ENCODE data around the gene NLRP1.

The NLRP1 gene

DNA sequence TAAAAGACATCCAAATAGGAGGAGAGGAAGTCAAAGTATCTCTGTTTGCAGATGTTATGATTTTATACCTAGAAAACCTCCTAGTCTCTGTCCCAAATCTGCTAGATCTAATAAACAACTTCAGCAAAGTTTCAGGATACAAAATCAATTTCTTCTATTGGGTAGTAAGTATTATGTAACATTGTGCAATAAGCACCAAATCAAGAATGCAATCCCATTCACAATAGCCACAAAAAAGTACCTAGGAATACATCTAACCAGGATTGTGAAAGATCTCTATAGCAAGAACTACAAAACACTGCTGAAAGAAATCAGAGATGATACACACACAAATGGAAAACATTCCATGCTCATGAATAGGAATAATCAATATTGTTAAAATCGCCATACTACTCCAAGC is 13.0 kb downstream of the NLRP1 start:
- no peak overlapping the region for H3K4me3 ChIP-seq (replicated peaks; ENCODE audit: insufficient read depth, low read length)
- no peak overlapping the region for H3K27ac ChIP-seq (replicated peaks)
- DNase-seq (ENCODE audit: low read depth in 1 of 2, low spot score in 1 of 2), result no peak
- TF ChIP-seq, protein P1, sequence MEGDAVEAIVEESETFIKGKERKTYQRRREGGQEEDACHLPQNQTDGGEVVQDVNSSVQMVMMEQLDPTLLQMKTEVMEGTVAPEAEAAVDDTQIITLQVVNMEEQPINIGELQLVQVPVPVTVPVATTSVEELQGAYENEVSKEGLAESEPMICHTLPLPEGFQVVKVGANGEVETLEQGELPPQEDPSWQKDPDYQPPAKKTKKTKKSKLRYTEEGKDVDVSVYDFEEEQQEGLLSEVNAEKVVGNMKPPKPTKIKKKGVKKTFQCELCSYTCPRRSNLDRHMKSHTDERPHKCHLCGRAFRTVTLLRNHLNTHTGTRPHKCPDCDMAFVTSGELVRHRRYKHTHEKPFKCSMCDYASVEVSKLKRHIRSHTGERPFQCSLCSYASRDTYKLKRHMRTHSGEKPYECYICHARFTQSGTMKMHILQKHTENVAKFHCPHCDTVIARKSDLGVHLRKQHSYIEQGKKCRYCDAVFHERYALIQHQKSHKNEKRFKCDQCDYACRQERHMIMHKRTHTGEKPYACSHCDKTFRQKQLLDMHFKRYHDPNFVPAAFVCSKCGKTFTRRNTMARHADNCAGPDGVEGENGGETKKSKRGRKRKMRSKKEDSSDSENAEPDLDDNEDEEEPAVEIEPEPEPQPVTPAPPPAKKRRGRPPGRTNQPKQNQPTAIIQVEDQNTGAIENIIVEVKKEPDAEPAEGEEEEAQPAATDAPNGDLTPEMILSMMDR (IDR thresholded peaks at IDR 0.05; ENCODE audit: insufficient read depth, low read length), result no peak
- no peak for TF ChIP-seq POLR2AphosphoS5 (IDR thresholded peaks at IDR 0.05; ENCODE audit: low read depth)
- TF ChIP-seq GABPA (IDR thresholded peaks at IDR 0.05; ENCODE audit: low read depth), result no peak
- no peak for TF ChIP-seq SPI1 (IDR thresholded peaks at IDR 0.05; ENCODE audit: borderline replicate concordance, low read depth)
- TF ChIP-seq, protein P2, sequence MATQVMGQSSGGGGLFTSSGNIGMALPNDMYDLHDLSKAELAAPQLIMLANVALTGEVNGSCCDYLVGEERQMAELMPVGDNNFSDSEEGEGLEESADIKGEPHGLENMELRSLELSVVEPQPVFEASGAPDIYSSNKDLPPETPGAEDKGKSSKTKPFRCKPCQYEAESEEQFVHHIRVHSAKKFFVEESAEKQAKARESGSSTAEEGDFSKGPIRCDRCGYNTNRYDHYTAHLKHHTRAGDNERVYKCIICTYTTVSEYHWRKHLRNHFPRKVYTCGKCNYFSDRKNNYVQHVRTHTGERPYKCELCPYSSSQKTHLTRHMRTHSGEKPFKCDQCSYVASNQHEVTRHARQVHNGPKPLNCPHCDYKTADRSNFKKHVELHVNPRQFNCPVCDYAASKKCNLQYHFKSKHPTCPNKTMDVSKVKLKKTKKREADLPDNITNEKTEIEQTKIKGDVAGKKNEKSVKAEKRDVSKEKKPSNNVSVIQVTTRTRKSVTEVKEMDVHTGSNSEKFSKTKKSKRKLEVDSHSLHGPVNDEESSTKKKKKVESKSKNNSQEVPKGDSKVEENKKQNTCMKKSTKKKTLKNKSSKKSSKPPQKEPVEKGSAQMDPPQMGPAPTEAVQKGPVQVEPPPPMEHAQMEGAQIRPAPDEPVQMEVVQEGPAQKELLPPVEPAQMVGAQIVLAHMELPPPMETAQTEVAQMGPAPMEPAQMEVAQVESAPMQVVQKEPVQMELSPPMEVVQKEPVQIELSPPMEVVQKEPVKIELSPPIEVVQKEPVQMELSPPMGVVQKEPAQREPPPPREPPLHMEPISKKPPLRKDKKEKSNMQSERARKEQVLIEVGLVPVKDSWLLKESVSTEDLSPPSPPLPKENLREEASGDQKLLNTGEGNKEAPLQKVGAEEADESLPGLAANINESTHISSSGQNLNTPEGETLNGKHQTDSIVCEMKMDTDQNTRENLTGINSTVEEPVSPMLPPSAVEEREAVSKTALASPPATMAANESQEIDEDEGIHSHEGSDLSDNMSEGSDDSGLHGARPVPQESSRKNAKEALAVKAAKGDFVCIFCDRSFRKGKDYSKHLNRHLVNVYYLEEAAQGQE (IDR thresholded peaks at IDR 0.05; ENCODE audit: insufficient replicate concordance, low read depth), result no peak
- H3K27me3 ChIP-seq (ENCODE audit: insufficient read depth, poor library complexity, severe bottlenecking), result no peaks in the 10 kb centered on the region

DNA sequence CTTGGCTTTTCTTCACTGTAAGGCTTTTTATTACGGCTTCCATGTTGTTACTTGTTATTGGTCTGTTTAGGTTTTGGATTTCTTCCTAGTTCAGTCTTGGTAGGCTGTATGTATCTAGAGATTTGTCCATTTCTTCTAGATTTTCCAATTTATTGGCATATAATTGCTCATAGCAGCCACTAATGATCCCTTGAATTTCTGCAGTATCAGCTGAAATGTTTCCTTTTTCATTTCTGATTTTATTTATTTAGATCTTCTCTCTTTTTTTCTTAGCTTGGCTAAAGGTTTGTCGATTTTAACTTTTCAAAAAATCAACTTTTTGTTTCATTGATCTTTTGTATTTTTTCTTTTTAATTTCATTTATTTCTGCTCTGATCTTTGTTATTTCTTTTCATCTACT is 18.5 kb downstream of the NLRP1 start:
- TF ChIP-seq, protein P1 (IDR thresholded peaks at IDR 0.05; ENCODE audit: insufficient read depth, low read length), result no peak
- TF ChIP-seq GABPA (IDR thresholded peaks at IDR 0.05; ENCODE audit: low read depth), result no peak
- no peak for TF ChIP-seq POLR2AphosphoS5 (IDR thresholded peaks at IDR 0.05; ENCODE audit: low read depth)
- TF ChIP-seq, protein P2 (IDR thresholded peaks at IDR 0.05; ENCODE audit: insufficient replicate concordance, low read depth), result no peak
- no peak for TF ChIP-seq SPI1 (IDR thresholded peaks at IDR 0.05; ENCODE audit: borderline replicate concordance, low read depth)
- Histone ChIP-seq H3K27me3 (ENCODE audit: insufficient read depth, poor library complexity, severe bottlenecking) (no peaks in the 10 kb centered on the region), H3K27ac (replicated peaks) (no peak overlapping the region), H3K4me3 (replicated peaks; ENCODE audit: insufficient read depth, low read length) (no peak overlapping the region)
- no peak for DNase-seq (ENCODE audit: low read depth in 1 of 2, low spot score in 1 of 2)

DNA sequence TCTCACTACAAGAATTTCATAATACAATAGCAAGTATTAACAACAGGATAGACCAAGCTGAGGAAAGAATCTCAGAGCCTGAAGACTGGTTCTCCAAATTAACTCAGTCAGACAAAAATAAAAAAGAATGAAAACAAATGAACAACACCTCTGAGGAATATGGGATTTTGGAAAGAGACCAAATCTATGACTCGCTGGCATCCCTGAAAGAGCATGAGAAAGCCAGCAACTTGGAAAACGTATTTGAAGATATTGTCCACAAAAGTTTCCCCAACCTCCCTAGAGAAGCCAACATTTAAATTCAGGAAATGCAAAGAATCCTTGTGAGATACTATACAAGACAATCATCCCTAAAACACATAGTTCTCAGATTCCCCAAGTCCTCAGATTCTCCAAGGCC is 20.9 kb downstream of the NLRP1 start:
- Histone ChIP-seq H3K4me3 (replicated peaks; ENCODE audit: insufficient read depth, low read length) (no peak overlapping the region), H3K27me3 (ENCODE audit: insufficient read depth, poor library complexity, severe bottlenecking) (no peaks in the 10 kb centered on the region), H3K27ac (replicated peaks) (no peak overlapping the region)
- no peak for DNase-seq (ENCODE audit: low read depth in 1 of 2, low spot score in 1 of 2)
- no peak for TF ChIP-seq SPI1 (IDR thresholded peaks at IDR 0.05; ENCODE audit: borderline replicate concordance, low read depth)
- no peak for TF ChIP-seq POLR2AphosphoS5 (IDR thresholded peaks at IDR 0.05; ENCODE audit: low read depth)
- TF ChIP-seq, protein P1 (IDR thresholded peaks at IDR 0.05; ENCODE audit: insufficient read depth, low read length), result no peak
- TF ChIP-seq GABPA (IDR thresholded peaks at IDR 0.05; ENCODE audit: low read depth), result no peak
- TF ChIP-seq, protein P2 (IDR thresholded peaks at IDR 0.05; ENCODE audit: insufficient replicate concordance, low read depth), result no peak

Data from HL-60 (cell line).